Measurements from ENCODE around the gene SEC23A.
"Not testable (repeated sequence)": the region's sequence is repeated elsewhere in the genome, so short reads cannot be mapped to it uniquely, and the experiment has no call there.

DNA sequence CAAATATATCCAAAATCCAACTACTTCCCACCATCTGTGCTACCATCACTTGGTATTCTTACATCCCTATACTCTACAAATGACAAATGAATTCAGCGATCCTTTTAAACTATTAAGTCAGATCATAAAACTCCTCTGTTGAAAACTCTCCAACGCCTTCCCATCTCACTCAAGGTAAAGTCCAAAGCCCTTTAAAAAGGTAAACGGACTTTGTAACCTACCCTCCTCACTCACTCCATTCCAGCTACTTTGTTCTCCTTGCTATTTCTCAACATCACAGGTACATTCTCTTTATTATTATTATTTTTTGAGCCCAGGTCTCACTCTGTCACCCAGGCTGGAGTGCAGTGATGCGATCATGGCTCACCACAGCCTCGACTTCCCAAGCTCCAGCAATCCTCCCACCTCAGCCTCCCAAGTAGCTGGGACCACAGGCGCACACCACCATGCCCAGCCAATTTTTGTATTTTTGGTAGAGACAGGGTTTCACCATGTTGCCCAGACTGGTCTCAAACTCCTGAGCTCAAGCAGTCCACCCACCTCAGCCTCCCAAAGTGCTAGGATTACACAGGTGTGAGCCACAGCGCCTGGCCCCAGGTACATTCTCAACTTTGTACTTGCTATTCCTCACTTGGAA is 33.7 kb downstream of the SEC23A start:
- TF ChIP-seq CTCF (conservative IDR thresholded peaks at IDR 0.05; ENCODE audit: low read length); EZH2phosphoT487 (IDR thresholded peaks at IDR 0.05; ENCODE audit: borderline replicate concordance): not testable (repeated sequence)
